GM23338 (cell line): ENCODE data around the gene RTP5.

Experiments
- CREB1 ChIP-seq: fragments of 250-450 bp; sonication (Bioruptor Pico); IDR thresholded peaks from 2 replicates; pipeline ENCODE4 v1.5.0; 2020; ENCODE audit warnings: low read depth, mild to moderate bottlenecking, moderate library complexity
- CTCF ChIP-seq, 2 experiments: fragments of 200-600 bp in 1 of 2; sonication (generic) in 1 of 2; conservative IDR thresholded peaks; 2 replicates each; pipeline versions ENCODE4 v1.5.1 to v1.6.1; 2016 to 2017; ENCODE audit warnings: antibody characterized with exemption in 2 of 2, low read depth in 2 of 2, mild to moderate bottlenecking in 2 of 2, moderate library complexity in 1 of 2
- ETS1 ChIP-seq: IDR thresholded peaks from 2 replicates; pipeline ENCODE4 v1.6.1; 2016; ENCODE audit warnings: antibody characterized with exemption
- EZH2phosphoT487 ChIP-seq: fragments of 200-600 bp; sonication (generic); IDR thresholded peaks from one replicate; pipeline ENCODE4 v1.8.1; 2018; ENCODE audit warnings: antibody characterized with exemption; ENCODE audit not compliant: unreplicated experiment
- POLR2AphosphoS5 ChIP-seq: IDR thresholded peaks from 2 replicates; pipeline ENCODE4 v1.6.1; 2016; ENCODE audit warnings: antibody characterized with exemption, low read depth

GRCh38 chr2:241860184-241861078 is 9.1 kb upstream of the RTP5 start:
- no peak for TF ChIP-seq CTCF (conservative IDR thresholded peaks at IDR 0.05; ENCODE audit: low read depth in 2 of 2)
- TF ChIP-seq POLR2AphosphoS5: no peak
- no peak for TF ChIP-seq EZH2phosphoT487
- TF ChIP-seq ETS1: no peak
- TF ChIP-seq CREB1 (CRISPR knock-in tag): no peak
